HG03457 (cell line): ENCODE data around the gene GHITM.
A peak's percentile ranks its signal among the peaks of the same experiment; 100 is the strongest.
"Not testable (repeated sequence)": the region's sequence is repeated elsewhere in the genome, so short reads cannot be mapped to it uniquely, and the experiment has no call there.

Source experiments
- ATAC-seq: cut with Tn5 transposase; IDR thresholded peaks from one replicate; pipeline ENCODE4 v1.9.1; 2021; ENCODE audit warnings: moderate number of reproducible peaks; ENCODE audit not compliant: unreplicated experiment

GHITM gene

GRCh38 chr10:84175436-84175835, 36.1 kb downstream of the GHITM start:
- no peak for ATAC-seq

GRCh38 chr10:84176351-84176750, 37.0 kb downstream of the GHITM start:
- no peak for ATAC-seq

- ATAC-seq = no peak
Observed at GRCh38 chr10:84176836-84177474, 37.6 kb downstream of the GHITM start.

- ATAC-seq = peak; percentile 37
Observed at GRCh38 chr10:84177541-84178141, 38.3 kb downstream of the GHITM start.

GRCh38 chr10:84178160-84178609, 38.9 kb downstream of the GHITM start:
- ATAC-seq = no peak

- peak; percentile 79 for ATAC-seq
Observed at GRCh38 chr10:84179059-84179710, 39.9 kb downstream of the GHITM start.

- not testable (repeated sequence) for ATAC-seq
Observed at GRCh38 chr10:84180386-84180785, 41.1 kb downstream of the GHITM start.

GRCh38 chr10:84181631-84182030, 42.3 kb downstream of the GHITM start:
- ATAC-seq = no peak

- ATAC-seq = no peak
Observed at GRCh38 chr10:84184517-84184916, 45.2 kb downstream of the GHITM start.

- ATAC-seq = no peak
Observed at GRCh38 chr10:84185526-84186175, 46.3 kb downstream of the GHITM start.

- ATAC-seq = no peak
Observed at GRCh38 chr10:84188815-84189214, 49.5 kb downstream of the GHITM start.

- no peak for ATAC-seq
Observed at GRCh38 chr10:84190621-84191020, 51.3 kb downstream of the GHITM start.

GRCh38 chr10:84191106-84191505, 51.8 kb downstream of the GHITM start:
- ATAC-seq = no peak

GRCh38 chr10:84193327-84193726, 54.0 kb downstream of the GHITM start:
- no peak for ATAC-seq

- no peak for ATAC-seq
Observed at GRCh38 chr10:84193846-84194423, 54.6 kb downstream of the GHITM start.

- ATAC-seq = peak; percentile 56
Observed at GRCh38 chr10:84194424-84195043, 55.2 kb downstream of the GHITM start, which contains the start of gene CDHR1. CDHR1 (plus strand) TSS chr10:84194537; CDS start chr10:84194761, 224 bp downstream.

GRCh38 chr10:84195044-84195830, 55.9 kb downstream of the GHITM start:
- ATAC-seq = no peak

- ATAC-seq = no peak
Observed at GRCh38 chr10:84196083-84196482, 56.8 kb downstream of the GHITM start.

GRCh38 chr10:84196941-84197340, 57.6 kb downstream of the GHITM start:
- ATAC-seq = no peak

- no peak for ATAC-seq
Observed at GRCh38 chr10:84197643-84198042, 58.3 kb downstream of the GHITM start.
